Measurements from ENCODE around the gene FGFR2.

DNA sequence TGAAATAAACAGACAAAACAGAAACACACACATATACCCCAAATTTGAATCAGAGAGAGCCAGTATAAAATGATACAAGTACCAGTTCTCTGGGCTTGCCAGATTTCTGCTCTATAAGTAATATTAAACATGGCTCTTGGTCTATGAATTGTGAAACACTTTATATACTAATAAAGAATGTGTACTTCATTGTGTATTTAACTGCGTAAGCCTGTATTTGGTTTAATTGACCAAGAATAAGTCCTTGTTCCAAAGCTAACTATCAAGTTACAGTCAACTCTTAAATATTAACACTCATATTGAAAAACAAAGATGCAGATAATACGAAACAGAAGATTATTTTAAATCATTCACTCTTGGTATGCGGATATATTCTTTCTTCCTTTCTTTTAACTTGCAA is 8.7 kb downstream of the FGFR2 start:
- TF ChIP-seq CTCF (IDR thresholded peaks at IDR 0.05) (no peak), POLR2A (IDR thresholded peaks at IDR 0.05) (no peak)
